ENCODE data around the gene YIF1A.

YIF1A gene

DNA sequence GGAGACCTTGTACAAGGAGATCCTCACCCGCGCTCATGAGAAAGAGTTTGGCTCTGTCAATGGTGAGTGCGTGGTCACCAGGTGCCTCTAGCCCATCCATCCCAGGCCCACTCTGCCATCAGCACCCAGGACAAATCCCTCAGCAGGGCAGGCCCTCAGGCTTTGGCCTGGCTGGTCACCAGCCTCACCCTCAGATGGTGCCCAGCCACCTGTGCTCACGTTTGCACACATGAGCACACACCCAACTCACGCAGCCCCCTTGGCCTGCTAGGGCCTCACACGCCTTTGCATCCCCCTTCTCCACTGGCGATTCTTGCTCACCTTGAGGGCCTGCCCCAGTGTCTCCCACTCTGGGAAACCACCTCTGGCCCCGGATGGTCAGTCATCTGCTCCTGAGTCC lies 24.6 kb downstream of the YIF1A start:
- no peak for DNase-seq (ENCODE audit: low spot score)
- in situ Hi-C loops (cut with MboI; ENCODE audit: low sequenced_read_pairs, unreplicated experiment): no loop called here
- no peak for TF ChIP-seq CTCF (IDR thresholded peaks at IDR 0.05; ENCODE audit: borderline replicate concordance, control extremely low read depth, extremely low read depth, insufficient read depth, missing control alignments)

DNA sequence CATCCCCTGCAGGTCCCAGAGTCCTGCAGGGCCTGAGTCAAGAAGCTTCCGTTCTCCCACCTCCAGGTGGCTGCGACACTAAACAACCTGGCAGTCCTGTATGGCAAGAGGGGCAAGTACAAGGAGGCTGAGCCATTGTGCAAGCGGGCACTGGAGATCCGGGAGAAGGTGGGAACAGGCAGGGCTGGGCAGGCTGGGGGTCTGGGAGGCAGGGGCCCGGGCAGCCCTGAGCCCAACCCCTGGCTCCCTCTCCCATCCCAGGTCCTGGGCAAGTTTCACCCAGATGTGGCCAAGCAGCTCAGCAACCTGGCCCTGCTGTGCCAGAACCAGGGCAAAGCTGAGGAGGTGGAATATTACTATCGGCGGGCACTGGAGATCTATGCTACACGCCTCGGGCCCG lies 25.2 kb downstream of the YIF1A start:
- in situ Hi-C loops (cut with MboI; ENCODE audit: low sequenced_read_pairs, unreplicated experiment): no loop called here
- DNase-seq (ENCODE audit: low spot score): no peak
- TF ChIP-seq CTCF (IDR thresholded peaks at IDR 0.05; ENCODE audit: borderline replicate concordance, control extremely low read depth, extremely low read depth, insufficient read depth, missing control alignments): no peak

DNA sequence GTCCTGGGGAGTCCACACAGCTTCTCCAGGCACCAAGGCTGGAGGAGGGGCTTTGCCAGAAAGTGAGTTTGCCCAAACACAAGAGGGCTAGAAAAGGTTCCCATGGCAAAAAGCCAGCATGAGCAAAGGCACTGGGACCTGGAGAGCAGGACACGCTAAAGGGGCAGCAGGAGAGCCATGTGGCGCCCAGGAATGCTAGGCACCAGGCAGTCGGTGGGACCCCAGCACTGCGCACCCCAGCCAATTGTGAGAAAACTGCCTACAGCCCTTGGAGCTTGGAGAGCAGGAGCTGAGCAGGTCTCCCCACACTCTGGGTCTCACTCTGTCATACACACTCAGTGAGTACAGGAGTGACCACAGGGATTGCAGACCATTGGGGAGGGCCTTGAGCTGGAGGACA lies 25.7 kb downstream of the YIF1A start:
- no peak for DNase-seq (ENCODE audit: low spot score)
- no peak for TF ChIP-seq CTCF (IDR thresholded peaks at IDR 0.05; ENCODE audit: borderline replicate concordance, control extremely low read depth, extremely low read depth, insufficient read depth, missing control alignments)
- in situ Hi-C loops (cut with MboI; ENCODE audit: low sequenced_read_pairs, unreplicated experiment): no loop called here

- TF ChIP-seq CTCF (IDR thresholded peaks at IDR 0.05; ENCODE audit: borderline replicate concordance, control extremely low read depth, extremely low read depth, insufficient read depth, missing control alignments): no peak
- in situ Hi-C loops (cut with MboI; ENCODE audit: low sequenced_read_pairs, unreplicated experiment): no loop called here
- DNase-seq (ENCODE audit: low spot score): no peak
These were observed 26.2 kb downstream of the YIF1A start for GRCh38 chr11:66262696-66263095.

DNA sequence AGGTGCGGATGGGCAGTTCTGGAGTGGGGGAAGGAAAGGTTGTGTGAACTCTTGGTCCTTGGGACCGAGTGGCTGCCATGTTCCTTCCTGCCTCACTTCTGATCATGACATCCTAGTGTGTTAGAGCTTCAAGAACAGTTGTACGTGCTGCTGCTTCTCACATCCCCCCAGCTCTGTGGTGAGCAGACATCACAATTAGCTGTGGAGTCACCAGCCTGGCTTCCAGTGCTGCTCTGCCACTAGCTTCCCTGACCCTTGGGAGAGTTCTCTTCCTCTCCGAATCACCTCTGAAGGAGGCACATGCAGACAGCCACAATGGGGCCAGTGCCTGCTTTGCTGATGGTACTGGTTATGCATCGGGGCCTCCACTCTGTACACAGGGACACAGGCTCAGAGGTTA lies 26.8 kb downstream of the YIF1A start:
- no peak for TF ChIP-seq CTCF (IDR thresholded peaks at IDR 0.05; ENCODE audit: borderline replicate concordance, control extremely low read depth, extremely low read depth, insufficient read depth, missing control alignments)
- in situ Hi-C loops (cut with MboI; ENCODE audit: low sequenced_read_pairs, unreplicated experiment): no loop called here
- no peak for DNase-seq (ENCODE audit: low spot score)

GRCh38 chr11:66261578-66261977 lies 27.4 kb downstream of the YIF1A start:
- no peak for DNase-seq (ENCODE audit: low spot score)
- in situ Hi-C loops (cut with MboI; ENCODE audit: low sequenced_read_pairs, unreplicated experiment): no loop called here
- no peak for TF ChIP-seq CTCF (IDR thresholded peaks at IDR 0.05; ENCODE audit: borderline replicate concordance, control extremely low read depth, extremely low read depth, insufficient read depth, missing control alignments)

DNA sequence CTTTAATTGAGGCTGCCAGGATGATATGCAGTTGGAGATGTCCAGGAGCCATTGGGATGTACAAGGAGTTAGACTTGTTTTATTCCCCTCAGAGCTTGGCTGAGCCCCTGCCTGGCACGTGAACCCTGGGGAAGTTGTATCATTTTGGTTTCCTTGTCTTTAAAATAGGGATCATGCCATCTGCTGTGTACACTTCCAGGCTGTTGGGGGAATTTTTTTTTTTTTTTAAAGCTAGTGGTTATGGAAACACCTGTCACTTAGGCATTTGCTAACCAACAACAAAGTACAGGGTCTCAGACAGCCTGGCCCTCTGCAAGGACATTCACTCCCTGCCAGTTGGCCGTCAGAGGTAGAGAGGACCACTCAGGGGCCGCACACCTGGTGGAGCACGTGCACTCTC lies 29.0 kb downstream of the YIF1A start:
- TF ChIP-seq CTCF (IDR thresholded peaks at IDR 0.05; ENCODE audit: borderline replicate concordance, control extremely low read depth, extremely low read depth, insufficient read depth, missing control alignments): no peak
- in situ Hi-C loops (cut with MboI; ENCODE audit: low sequenced_read_pairs, unreplicated experiment): no loop called here
- no peak for DNase-seq (ENCODE audit: low spot score)
